Measurements from ENCODE around the gene RSPH1.

DNA sequence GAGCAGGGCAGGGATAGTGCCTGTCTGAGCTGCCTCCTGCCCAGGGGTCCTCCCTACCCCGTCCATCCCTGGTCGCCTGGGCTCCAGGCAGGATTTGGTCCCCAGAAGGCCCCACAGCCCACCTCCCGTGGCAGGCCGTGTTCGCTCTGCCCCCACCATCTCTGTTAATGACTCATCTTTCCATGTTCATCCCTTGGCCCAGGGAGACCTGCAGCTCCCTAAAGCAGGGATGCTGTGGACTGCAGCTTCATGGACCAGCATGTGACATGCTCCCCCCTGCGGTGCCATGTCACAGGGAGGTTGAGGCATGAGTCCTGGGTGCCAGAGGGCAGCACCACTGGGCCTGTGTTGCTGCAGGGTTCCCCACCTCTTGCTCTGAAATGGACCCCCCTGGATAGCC is 65.5 kb downstream of the RSPH1 start:
- TF ChIP-seq ZFP3 (CRISPR knock-in tag; IDR thresholded peaks at IDR 0.05) (no peak), ISL1 (CRISPR knock-in tag; IDR thresholded peaks at IDR 0.05) (no peak), BACH2 (CRISPR knock-in tag; IDR thresholded peaks at IDR 0.05; ENCODE audit: borderline replicate concordance) (no peak), ARNTL (CRISPR knock-in tag; IDR thresholded peaks at IDR 0.05; ENCODE audit: borderline replicate concordance, low read depth) (no peak), TOX (CRISPR knock-in tag; IDR thresholded peaks at IDR 0.05; ENCODE audit: borderline replicate concordance) (no peak), RARB (CRISPR knock-in tag; IDR thresholded peaks at IDR 0.05) (no peak), CSDC2 (CRISPR knock-in tag; IDR thresholded peaks at IDR 0.05) (no peak)
- TF ChIP-seq, protein P1, sequence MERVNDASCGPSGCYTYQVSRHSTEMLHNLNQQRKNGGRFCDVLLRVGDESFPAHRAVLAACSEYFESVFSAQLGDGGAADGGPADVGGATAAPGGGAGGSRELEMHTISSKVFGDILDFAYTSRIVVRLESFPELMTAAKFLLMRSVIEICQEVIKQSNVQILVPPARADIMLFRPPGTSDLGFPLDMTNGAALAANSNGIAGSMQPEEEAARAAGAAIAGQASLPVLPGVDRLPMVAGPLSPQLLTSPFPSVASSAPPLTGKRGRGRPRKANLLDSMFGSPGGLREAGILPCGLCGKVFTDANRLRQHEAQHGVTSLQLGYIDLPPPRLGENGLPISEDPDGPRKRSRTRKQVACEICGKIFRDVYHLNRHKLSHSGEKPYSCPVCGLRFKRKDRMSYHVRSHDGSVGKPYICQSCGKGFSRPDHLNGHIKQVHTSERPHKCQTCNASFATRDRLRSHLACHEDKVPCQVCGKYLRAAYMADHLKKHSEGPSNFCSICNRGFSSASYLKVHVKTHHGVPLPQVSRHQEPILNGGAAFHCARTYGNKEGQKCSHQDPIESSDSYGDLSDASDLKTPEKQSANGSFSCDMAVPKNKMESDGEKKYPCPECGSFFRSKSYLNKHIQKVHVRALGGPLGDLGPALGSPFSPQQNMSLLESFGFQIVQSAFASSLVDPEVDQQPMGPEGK (CRISPR knock-in tag; IDR thresholded peaks at IDR 0.05; ENCODE audit: borderline replicate concordance), result no peak
